Stimulated activated CD4-positive, alpha-beta T cell treated with anti-CD3 and anti-CD28 coated beads, Interleukin-15, amount 100 ng/mL, for 48 hours (primary cell): ENCODE results near the gene SURF6.
"Not testable (repeated sequence)": the region's sequence is repeated elsewhere in the genome, so short reads cannot be mapped to it uniquely, and the experiment has no call there.

Experiments
- DNase-seq, 2 donors: peaks; one replicate each; pipeline ENCODE4 v3.0.0-alpha.2; 2020; ENCODE audit warnings: low read depth in 2 of 2

SURF6 gene

GRCh38 chr9:133335924-133336811, at the start of gene SURF6:
SURF6 (minus strand) TSS chr9:133336188; CDS start chr9:133336132, 56 bp downstream.
- peak; percentile 92 to 93 for DNase-seq

GRCh38 chr9:133385452-133385851, 49.5 kb upstream of the SURF6 start:
- no peak for DNase-seq

GRCh38 chr9:133384736-133385321, 48.8 kb upstream of the SURF6 start:
- no peak for DNase-seq

GRCh38 chr9:133383438-133383837, 47.5 kb upstream of the SURF6 start:
- no peak for DNase-seq

GRCh38 chr9:133382507-133383141, 46.6 kb upstream of the SURF6 start:
- no peak for DNase-seq

GRCh38 chr9:133380734-133381133, 44.7 kb upstream of the SURF6 start:
- no peak for DNase-seq

- no peak for DNase-seq
These were observed 43.4 kb upstream of the SURF6 start for GRCh38 chr9:133379153-133380086.

GRCh38 chr9:133378408-133378962, 42.5 kb upstream of the SURF6 start:
- no peak for DNase-seq

- DNase-seq: no peak
These were observed 41.8 kb upstream of the SURF6 start for GRCh38 chr9:133377721-133378216.

- DNase-seq: not testable (repeated sequence)
These were observed 41.3 kb upstream of the SURF6 start for GRCh38 chr9:133377280-133377679.

GRCh38 chr9:133375724-133376654, 40.0 kb upstream of the SURF6 start, which contains the start of the genes STKLD1 and SURF4:
STKLD1 (plus strand) TSS chr9:133376366; CDS start chr9:133376474, 108 bp downstream.
SURF4 (minus strand) TSS chr9:133376060; CDS start chr9:133375969, 91 bp downstream.
- peak; percentile 89 to 93 for DNase-seq

- no peak for DNase-seq
These were observed 39.2 kb upstream of the SURF6 start for GRCh38 chr9:133375116-133375723.

- DNase-seq: no peak
These were observed 38.7 kb upstream of the SURF6 start for GRCh38 chr9:133374612-133375115.

GRCh38 chr9:133372144-133372543, 36.2 kb upstream of the SURF6 start:
- no peak for DNase-seq

GRCh38 chr9:133371261-133371711, 35.3 kb upstream of the SURF6 start:
- DNase-seq: peak; percentile 73 to 78

- DNase-seq: peak in 1 of 2 donors; percentile 30
These were observed 34.7 kb upstream of the SURF6 start for GRCh38 chr9:133370685-133371084.

GRCh38 chr9:133369933-133370332, 33.9 kb upstream of the SURF6 start:
- peak in 1 of 2 donors; percentile 25 for DNase-seq

- no peak for DNase-seq
These were observed 33.4 kb upstream of the SURF6 start for GRCh38 chr9:133369422-133369821.
